Activated naive CD4-positive, alpha-beta T cell treated with anti-CD3 and anti-CD28 coated beads, Interleukin-2, amount 50 U/mL, for 16 hours (primary cell): Measurements from ENCODE around the gene ARHGAP27.
"Not testable (repeated sequence)": the region's sequence is repeated elsewhere in the genome, so short reads cannot be mapped to it uniquely, and the experiment has no call there.

ENCODE experiments used
- DNase-seq: peaks from one replicate; pipeline ENCODE4 v3.0.0-alpha.2; 2020

ARHGAP27 gene

DNA sequence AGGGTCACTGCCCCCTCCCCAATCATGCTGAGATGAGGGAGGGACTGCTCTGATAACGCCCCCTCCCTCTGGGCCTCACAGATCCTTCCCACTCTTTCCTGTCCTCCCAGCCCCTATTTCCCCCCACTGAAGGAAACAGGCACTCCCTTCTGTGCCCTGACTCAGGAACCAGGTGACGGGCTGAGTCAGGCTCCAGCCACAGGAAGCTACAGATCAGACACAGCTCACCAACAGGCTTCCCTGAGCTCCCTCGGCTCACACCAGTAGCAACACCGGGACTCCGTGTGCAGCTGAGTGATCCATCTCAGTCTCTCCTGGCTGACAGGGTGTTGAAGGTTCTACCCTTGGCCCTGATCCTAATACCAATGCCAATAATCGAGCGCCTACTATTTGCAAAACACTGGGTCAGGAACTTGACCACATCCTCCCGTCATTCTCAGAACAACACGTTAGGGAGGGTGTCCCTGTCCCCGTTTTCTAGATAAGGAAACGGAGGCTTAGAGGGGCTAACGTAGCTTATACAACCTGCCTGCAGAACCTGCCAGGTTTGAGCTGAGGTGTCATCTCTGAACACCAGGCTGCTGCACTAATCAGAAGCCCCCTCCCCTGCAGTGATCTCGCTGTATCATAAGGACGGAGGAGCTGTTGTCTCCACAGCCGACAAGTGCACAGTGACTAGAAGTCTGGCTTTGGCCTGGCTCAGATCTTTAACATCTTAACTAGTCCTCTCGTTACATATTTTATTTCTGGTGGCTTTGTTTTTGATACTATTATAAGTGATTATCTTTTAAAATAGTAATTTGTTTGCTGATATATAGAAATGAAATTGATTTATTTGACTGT lies 13.5 kb upstream of the ARHGAP27 start:
- DNase-seq = not testable (repeated sequence)

DNA sequence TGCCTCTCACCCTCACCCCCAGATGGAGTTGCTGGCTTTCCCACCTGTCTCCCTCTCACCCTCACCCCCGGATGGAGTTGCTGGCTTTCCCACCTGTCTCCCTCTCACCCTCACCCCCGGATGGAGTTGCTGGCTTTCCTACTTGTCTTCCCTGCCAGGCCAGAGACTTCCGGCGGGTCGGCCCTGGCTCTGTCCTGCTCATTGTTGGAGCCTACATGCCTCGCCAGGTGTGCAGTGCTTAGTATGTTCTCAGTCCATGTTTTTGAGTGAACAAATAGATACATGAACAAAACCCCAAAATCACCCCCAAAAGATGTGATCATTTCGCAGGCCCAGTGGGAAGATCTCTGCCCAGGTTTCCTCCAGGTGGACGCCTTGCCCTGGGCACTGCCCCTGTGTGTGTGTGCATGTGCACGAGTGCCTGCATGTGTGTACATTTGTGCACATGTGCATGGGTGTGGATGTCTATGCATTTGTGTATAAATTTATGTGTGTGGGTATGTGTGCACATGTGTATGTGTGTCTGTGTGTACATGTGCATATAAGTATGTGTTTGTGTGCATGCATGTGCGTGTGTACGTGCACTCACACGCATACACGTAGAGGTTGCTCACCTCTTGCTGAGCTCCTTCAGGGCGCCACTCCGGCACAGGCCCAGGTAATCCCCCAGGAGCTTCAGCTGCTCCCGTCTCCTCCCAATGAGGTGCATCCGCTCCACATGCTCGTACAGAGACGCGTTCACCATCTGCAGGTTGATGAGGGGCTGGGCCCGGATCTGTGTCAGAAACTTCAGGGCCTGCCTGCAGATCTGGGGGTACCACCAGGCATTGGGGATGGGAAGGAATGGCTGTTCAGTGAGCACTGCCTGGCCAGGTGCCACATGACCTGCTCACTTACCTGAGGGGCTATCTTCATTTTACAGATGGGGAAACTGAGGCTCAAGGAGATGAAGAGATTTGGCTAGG lies 12.5 kb upstream of the ARHGAP27 start:
- DNase-seq = not testable (repeated sequence)

DNA sequence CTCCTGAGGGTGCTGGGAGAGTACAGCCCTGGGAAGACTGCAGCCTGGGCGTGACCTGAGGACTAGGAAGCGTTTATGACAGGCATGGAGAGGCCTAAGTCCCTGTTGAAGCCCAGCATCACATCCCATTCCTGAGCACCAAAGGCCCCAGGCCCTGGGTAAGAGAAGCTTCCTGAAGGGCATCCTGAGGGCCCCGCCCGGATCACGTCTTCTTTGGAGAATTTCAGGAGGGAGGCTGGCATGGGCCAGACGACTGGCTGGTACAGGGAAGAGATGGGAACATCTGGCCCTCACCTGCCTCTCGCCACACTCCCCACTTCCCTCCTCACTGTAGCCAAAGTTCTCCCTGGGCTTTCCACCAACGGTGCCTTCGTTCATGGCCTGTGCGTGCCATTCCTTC lies 11.6 kb upstream of the ARHGAP27 start:
- DNase-seq = not testable (repeated sequence)

- not testable (repeated sequence) for DNase-seq
Observed at GRCh38 chr17:45443371-45444260, 10.9 kb upstream of the ARHGAP27 start.

DNA sequence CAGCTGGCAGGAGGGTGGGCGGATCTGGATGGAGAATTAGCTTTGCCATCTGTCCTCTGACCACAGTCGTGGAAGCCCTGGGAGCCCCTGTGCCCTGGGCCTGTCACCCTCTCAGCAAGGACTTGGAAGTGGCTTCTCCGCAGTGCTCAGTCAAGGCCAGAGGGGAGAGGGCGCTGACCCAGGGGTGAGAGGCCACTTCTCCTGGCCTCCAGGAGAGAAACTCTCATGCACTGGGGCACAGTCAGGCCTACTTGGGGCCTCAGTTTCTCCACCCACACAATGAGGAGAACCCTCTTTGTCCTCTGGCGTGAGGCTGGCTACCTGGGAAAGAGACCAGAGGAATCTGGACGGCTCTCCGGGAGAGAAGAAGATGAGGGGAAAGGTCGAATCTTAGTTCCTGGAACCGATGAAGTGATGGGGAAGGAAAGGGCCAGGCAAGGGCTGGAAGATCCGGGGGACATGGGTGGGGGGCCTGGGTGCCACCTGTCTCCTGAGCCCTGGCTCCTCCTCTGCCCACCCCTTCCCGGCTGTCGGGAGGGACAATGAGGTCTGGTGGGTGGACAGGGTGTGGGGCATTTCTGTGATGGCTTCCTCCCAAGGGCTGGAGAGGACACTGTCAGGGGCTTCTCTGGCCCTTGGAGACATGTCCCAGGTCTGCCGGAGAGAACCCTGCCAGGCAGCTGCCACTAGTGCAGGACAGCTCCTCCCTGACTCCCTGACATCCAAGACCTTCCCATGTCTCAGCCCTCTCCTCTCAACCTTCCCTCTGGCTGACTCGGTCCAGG lies 9.0 kb upstream of the ARHGAP27 start:
- no peak for DNase-seq

DNA sequence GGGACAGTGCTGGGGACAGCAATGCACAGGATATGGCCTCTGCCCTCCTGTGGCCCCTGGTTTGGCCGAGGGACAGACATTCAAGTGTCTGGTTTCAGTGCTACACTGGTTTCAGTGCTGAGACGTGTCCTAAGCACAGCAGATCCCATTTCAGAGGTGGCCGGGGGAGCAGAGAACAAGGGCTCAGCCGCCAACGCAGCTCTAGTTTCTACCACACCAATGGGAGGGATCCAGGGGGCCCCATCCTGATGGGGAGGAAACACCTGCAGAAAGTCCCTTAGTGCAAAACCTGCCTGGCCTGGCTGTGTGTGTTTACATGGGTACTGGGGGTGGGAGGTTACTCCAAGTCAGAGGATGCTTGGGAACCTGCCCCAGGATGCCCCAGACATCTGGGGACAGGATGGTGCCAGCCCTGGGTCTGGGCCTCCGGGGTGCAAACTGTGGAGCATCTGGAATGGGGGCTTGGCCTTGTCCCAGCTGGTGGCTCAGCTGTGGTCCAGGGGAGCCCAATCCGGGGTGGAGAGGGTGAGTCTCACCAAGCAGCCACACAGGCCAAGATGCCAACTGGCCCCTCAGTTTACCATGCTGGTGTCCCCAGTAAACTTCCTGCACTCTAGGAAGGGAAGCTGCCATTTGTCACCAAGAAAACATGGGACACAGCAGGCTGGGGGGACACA lies 8.3 kb upstream of the ARHGAP27 start:
- not testable (repeated sequence) for DNase-seq

GRCh38 chr17:45440161-45440778 lies 7.6 kb upstream of the ARHGAP27 start:
- no peak for DNase-seq

- no peak for DNase-seq
Observed at GRCh38 chr17:45438931-45439610, 6.4 kb upstream of the ARHGAP27 start.

- DNase-seq = no peak
Observed at GRCh38 chr17:45437465-45438283, 5.0 kb upstream of the ARHGAP27 start.

DNA sequence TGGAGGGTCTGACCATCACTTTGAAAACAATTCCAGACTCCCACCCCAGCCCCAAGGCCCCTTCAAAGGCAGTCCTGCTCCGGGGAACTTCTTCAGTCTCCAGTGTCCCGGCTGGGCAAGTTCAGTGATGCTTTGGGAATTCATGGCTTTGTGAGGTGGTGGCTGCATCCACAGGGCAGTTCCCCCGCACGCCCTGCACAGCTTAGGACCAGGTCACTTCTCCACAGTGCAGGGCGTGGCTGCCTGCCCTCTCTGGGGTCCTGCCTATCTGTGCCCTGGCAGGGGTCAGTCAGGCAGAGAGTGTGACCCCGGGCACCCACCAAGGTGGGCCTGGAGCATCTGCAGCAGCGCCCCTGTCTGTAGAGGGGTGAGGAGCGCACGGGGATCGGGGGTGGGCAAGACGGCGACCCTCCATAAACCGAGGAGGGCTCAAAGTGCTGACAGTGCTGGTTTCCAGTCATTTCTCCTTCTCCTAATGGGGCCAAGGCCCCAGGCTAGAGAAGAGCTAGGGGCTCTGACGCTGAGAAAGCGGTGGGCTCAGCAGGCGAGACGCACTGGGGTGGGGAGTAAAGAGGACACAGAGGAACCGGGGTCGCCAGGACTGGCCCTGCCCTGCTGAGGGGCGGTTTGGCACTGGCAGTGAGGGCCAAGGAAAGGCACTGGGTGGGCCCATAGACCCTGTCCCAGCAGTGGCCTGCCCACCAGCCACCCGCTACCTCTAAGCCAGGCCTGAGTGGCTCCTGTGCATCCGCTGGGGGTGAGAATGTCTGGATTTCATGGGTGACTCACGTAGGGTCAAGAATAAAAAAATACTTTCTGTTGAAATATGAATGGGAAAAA lies 4.2 kb upstream of the ARHGAP27 start:
- no peak for DNase-seq

- DNase-seq = no peak
Observed at GRCh38 chr17:45436161-45436560, 3.5 kb upstream of the ARHGAP27 start.

GRCh38 chr17:45435481-45435880 lies 2.8 kb upstream of the ARHGAP27 start:
- no peak for DNase-seq

DNA sequence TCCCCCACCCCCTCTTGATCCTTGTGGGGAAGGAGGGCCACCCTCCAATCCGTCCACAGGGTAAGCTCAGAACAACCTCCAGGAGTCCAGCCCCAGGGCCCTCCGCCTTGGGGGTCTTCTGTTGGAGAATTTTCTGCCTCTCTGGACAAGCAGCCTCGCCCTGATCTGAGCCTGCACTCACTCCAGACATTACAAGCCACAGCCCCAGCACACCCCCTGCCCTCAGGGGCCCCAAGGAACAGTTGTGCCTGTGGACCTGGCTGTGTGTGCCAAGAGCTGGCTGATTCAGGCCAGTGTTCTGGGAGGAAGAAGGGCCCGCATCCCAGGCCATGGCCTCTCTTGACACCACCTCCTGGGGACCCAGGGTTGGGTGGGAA lies 477 bp upstream of the ARHGAP27 start:
- no peak for DNase-seq

DNA sequence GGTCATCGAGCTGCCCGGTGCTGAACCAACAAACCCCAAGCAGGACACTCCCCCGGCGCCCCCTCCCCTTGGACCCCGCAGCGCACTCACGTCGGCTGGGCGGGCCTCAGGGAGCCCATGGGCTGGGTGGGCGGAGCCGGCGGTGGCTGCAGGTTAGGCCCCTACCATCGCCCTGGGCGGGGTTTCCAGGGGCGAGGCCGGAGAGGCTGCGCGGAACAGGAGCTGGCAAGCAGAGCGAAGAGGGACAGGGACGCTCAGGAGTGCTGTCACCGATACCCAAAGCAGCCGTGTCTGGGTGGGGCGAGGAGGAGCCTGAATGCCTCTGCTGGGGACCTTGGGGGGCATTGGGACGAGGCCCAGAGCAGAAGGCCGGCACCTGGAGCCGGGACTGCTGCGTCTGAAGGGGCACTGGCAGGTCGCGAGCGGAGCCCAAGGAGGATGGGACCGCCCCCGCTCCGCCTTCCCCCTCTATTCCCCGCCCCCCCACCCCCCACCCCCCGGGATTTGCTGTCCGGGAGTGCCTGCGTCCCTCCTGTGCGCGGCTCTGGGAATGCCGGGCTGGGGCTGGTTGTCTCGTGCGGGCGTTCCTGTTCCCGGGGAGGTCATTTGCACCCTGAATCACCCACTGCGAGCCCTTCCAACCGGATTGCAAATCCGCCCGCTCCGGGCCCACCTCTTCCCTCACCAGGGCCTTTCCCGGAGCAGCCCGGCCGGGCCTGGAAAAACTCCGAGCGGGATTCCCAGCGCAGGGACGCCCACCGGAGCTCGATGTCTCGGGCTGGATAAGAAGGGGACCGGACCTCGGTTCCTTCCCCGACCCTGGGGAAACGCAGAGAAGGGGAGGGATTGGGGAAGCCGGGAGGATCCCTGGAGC lies 902 bp downstream of the ARHGAP27 start:
- DNase-seq = peak; percentile 71

GRCh38 chr17:45430738-45431530 lies 1.7 kb downstream of the ARHGAP27 start:
- no peak for DNase-seq

GRCh38 chr17:45430006-45430737 lies 2.5 kb downstream of the ARHGAP27 start:
- DNase-seq = no peak
